B cell (primary cell): ENCODE data around the gene IFNLR1.

Source experiments
- CTCF ChIP-seq: fragments of 200-600 bp; IDR thresholded peaks from one replicate; pipeline ENCODE4 v1.8.0; 2022; ENCODE audit warnings: antibody characterized with exemption, mild to moderate bottlenecking
- EZH2 ChIP-seq: IDR thresholded peaks from 2 replicates; pipeline ENCODE4 v1.6.1; 2012; ENCODE audit warnings: borderline replicate concordance, low read depth, mild to moderate bottlenecking, moderate library complexity, low read length; ENCODE audit not compliant: insufficient read depth, poor library complexity, severe bottlenecking

- TF ChIP-seq CTCF (no peak), EZH2 (no peak)
Observed at GRCh38 chr1:24181619-24182018, 5.5 kb downstream of the IFNLR1 start.
